Measurements from ENCODE around the gene CST7. TPM values are rescaled to one million over a fixed set of nuclear protein-coding genes. Genes with fewer than 3 reads are reported as not detected.

The CST7 gene
- polyA plus RNA-seq, 1 donor from 2014 or later = not detected

GRCh38 chr20:24937579-24937978 lies 11.5 kb upstream of the CST7 start:
- Histone ChIP-seq H3K79me2 (replicated peaks; ENCODE audit: insufficient read depth, low read length) (no peaks in the 10 kb centered on the region), H3K9ac (ENCODE audit: low read length) (no peak overlapping the region), H3K9me2 (ENCODE audit: insufficient read depth, low read length) (no peaks in the 10 kb centered on the region), H3K4me2 (ENCODE audit: low read length) (no peak overlapping the region), H3K27me3 (ENCODE audit: insufficient read depth, low read depth, low read length) (no peaks in the 10 kb centered on the region), H3F3A (ENCODE audit: insufficient read depth, low read length, poor library complexity, severe bottlenecking) (no peaks in the 10 kb centered on the region), H4K20me1 (ENCODE audit: insufficient read depth) (no peaks in the 10 kb centered on the region), H3K27ac (ENCODE audit: low read length) (no peak overlapping the region), H3K9me3 (ENCODE audit: low read length) (no peaks in the 10 kb centered on the region), H2AFZ (ENCODE audit: low read depth, low read length) (no peak overlapping the region), H3K4me3 (ENCODE audit: low read length) (no peak overlapping the region), H3K36me3 (ENCODE audit: insufficient read depth, low read length) (no peaks in the 10 kb centered on the region)
- no peak for TF ChIP-seq POLR2AphosphoS5 (IDR thresholded peaks at IDR 0.05)
- TF ChIP-seq SMC3 (conservative IDR thresholded peaks at IDR 0.05; ENCODE audit: poor library complexity) = no peak
- no peak for TF ChIP-seq EP300 (conservative IDR thresholded peaks at IDR 0.05; ENCODE audit: poor library complexity, severe bottlenecking)
- TF ChIP-seq CTCF (IDR thresholded peaks at IDR 0.05; ENCODE audit: poor library complexity, severe bottlenecking) = no peak
- no peak for TF ChIP-seq RAD21 (conservative IDR thresholded peaks at IDR 0.05)
- no peak for TF ChIP-seq EZH2 (IDR thresholded peaks at IDR 0.05; ENCODE audit: borderline replicate concordance, insufficient read depth, low read length, poor library complexity, severe bottlenecking)
- TF ChIP-seq TAF1 (IDR thresholded peaks at IDR 0.05; ENCODE audit: low read depth) = no peak
- no peak for TF ChIP-seq MXI1 (conservative IDR thresholded peaks at IDR 0.05; ENCODE audit: poor library complexity, severe bottlenecking)
- TF ChIP-seq REST (IDR thresholded peaks at IDR 0.05; ENCODE audit: borderline replicate concordance) = no peak

GRCh38 chr20:24938498-24938897 lies 10.6 kb upstream of the CST7 start:
- Histone ChIP-seq H3K27ac (ENCODE audit: low read length) (no peak overlapping the region), H3K9ac (ENCODE audit: low read length) (no peak overlapping the region), H3K27me3 (ENCODE audit: insufficient read depth, low read depth, low read length) (no peaks in the 10 kb centered on the region), H3K9me3 (ENCODE audit: low read length) (no peaks in the 10 kb centered on the region), H3K9me2 (ENCODE audit: insufficient read depth, low read length) (no peaks in the 10 kb centered on the region), H3K36me3 (ENCODE audit: insufficient read depth, low read length) (no peaks in the 10 kb centered on the region), H3K79me2 (replicated peaks; ENCODE audit: insufficient read depth, low read length) (no peaks in the 10 kb centered on the region), H3K4me3 (ENCODE audit: low read length) (no peak overlapping the region), H4K20me1 (ENCODE audit: insufficient read depth) (no peaks in the 10 kb centered on the region), H2AFZ (ENCODE audit: low read depth, low read length) (no peak overlapping the region), H3K4me2 (ENCODE audit: low read length) (no peak overlapping the region), H3F3A (ENCODE audit: insufficient read depth, low read length, poor library complexity, severe bottlenecking) (no peaks in the 10 kb centered on the region)
- TF ChIP-seq MXI1 (conservative IDR thresholded peaks at IDR 0.05; ENCODE audit: poor library complexity, severe bottlenecking) = no peak
- no peak for TF ChIP-seq REST (IDR thresholded peaks at IDR 0.05; ENCODE audit: borderline replicate concordance)
- TF ChIP-seq RAD21 (conservative IDR thresholded peaks at IDR 0.05) = no peak
- TF ChIP-seq TAF1 (IDR thresholded peaks at IDR 0.05; ENCODE audit: low read depth) = no peak
- TF ChIP-seq EZH2 (IDR thresholded peaks at IDR 0.05; ENCODE audit: borderline replicate concordance, insufficient read depth, low read length, poor library complexity, severe bottlenecking) = no peak
